Right forelimb (tissue), 1 donor: ENCODE data around the gene ANKLE2.
A peak's percentile ranks its signal among the peaks of the same experiment; 100 is the strongest.
"Not testable (repeated sequence)": the region's sequence is repeated elsewhere in the genome, so short reads cannot be mapped to it uniquely, and the experiment has no call there.

ENCODE experiments used
- DNase-seq: peaks from one replicate; pipeline ENCODE4 v3.0.0-alpha.2; 2018

Gene ANKLE2

GRCh38 chr12:132776816-132777568 lies 15.4 kb upstream of the ANKLE2 start:
- peak; percentile 63 for DNase-seq

DNA sequence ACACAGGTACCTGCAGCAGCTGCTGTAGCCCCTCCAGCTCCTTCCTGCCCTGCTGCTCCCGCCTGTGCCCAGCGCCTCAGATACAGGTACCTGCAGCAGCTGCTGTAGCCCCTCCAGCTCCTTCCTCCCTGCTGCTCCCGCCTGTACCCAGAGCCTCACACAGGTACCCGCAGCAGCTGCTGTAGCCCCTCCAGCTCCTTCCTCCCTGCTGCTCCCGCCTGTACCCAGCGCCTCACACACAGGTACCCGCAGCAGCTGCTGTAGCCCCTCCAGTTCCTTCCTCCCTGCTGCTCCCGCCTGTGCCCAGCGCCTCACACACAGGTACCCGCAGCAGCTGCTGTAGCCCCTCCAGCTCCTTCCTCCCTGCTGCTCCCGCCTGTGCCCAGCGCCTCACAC lies 14.6 kb upstream of the ANKLE2 start:
- DNase-seq: not testable (repeated sequence)

DNA sequence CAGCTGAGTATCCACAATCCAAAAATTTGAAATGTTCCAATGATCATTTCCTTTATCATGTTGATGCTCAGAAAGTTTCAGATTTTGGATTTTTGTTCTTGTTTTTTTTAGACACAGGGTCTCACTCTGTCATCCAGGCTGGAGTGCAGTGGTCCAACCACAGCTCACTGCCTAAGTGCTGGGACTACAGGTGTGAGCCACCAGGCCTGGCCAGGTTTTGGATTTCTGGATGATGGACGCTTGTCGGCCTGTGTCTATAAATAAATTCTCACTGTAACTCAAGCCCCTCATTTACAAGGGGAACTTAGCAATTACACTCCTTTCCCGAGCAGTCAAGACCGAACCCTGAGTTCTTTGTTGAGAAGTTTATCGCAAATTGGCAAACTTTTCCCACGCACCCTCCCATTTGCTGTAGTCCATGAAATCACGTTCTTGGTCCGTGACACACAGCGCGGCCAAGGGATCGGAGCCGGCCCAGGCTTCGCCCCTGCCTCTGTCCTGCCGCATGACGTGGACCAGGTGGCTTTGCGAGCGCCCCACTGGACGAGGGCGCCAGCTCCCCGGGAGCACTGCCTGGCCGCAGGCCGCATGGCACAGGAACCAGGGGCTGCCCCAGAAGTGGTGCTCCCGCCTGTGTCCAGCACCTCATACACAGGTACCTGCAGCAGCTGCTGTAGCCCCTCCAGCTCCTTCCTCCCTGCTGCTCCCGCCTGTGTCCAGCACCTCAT lies 14.0 kb upstream of the ANKLE2 start:
- DNase-seq: no peak

GRCh38 chr12:132774646-132775275 lies 13.1 kb upstream of the ANKLE2 start:
- no peak for DNase-seq

GRCh38 chr12:132774159-132774558 lies 12.5 kb upstream of the ANKLE2 start:
- DNase-seq: no peak

DNA sequence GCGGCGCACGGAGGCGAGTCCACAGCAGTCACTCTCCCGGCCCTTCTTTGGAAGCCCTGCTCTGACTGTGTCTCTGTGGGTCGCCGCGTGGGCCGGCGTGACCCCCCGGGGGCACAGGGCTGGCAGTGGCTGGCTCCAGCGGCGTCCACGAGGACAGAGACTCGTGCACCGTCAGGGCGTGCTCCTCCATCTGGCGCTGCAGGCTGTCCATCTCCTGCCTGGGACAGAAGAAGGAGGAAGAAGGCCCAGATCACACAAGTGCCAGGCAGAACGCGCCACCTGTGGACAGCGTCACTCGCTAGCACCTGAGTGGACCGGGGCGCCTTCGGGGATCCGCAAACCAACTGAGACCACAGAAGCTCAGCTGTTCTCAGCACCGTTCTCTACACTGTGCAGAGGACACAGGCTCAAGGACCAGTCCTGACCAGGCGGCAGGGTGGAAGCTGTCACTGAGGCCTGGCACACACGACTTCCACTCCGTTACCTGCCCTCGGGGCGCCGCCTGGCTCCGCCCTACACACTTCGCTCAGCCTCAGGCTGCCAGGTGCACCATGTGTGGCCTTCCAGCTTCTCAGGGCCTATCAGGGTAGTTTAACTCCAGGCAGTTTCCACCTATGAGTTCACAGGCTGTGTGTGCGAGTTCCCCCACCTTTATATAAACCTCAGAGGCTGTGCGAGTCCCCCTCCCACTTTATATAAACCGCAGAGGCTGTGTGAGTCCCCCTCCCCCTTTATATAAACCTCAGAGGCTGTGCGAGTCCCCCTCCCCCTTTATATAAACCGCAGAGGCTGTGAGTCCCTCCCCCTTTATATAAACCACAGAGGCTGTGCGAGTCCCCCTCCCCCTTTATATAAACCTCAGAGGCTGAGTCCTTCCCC lies 11.7 kb upstream of the ANKLE2 start:
- no peak for DNase-seq

DNA sequence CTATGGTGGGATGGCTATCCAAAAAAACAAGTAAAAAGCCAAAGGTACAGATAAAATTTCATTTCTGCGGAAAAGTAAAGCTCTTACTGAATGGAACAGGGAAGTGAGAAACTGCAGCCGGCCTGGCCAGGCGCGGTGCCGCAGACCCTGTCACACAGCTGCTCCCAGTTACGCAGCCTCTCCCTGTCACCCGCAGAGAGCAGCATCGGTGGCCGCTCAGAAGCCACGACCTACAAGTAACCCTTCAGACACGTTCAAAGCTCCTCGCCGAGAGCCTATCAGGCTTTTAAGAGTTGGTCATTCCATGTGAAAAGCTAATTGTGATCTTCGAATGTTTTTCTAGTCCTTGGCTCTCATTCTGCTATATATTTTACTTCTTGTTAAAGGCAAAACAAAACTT lies 11.0 kb upstream of the ANKLE2 start:
- no peak for DNase-seq

DNA sequence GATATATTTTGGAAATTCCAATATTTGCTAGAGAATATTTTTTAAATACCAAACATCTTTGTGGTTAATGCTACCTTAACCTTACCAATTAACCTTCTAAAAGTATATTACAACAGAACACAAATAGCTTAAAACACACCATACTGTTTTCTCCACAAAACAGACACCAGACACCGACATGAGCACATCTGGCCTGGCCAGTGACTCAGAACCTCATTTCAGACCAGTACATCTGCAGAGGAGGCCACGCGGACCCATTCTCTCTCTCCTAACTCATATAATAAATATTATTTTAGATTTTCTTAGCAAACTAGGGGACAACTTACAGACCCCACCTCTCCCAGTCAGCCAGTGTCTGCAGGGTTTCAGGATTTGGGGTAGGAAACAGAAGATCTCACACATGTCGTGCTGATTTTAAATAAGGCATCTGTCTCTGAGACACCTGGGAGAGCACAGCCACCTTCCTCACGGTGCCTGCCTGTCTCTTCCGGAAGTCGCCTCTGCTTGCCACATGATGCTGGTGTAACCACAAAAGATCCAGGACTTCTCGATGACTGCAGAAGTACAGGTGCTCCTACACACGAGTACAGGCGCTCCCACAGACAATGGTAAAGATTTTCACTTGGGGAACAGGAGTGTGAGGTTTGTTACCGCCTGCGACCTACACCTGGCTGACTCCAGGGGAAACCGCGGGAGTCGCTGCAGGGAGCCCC lies 9.7 kb upstream of the ANKLE2 start:
- no peak for DNase-seq

DNA sequence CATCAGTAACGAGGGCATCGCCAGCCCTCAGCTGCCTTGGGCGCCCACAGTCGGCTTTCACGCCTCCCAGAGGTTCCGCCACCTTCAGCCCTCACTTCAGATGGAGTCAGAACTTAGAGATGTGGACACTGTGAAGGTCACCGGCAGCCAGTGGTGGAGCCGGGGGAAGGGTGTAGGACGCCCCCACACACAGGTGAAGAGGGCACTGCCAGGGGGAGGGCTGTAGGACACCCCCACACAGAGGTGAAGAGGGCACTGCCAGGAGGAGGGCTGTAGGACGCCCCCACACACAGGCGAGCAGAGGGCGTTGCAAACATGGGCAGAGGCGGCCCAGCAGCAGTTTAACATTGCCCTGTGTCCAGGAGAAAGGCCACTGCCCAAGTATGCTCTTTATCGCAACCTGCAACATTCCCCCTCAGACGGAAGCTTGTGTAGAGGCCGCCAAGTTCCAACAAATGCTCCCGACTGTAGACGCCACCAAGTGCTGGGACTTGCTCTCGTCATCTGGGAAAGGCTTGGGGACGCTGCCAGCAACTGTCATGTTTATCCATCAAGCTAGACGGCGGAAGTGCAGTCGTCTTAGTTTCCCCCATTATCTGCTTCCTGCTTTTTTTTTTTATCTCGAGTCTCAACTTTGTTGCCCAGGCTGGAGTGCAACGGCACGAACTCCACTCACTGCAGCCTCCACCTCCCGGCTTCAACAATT lies 4.9 kb upstream of the ANKLE2 start:
- no peak for DNase-seq

DNA sequence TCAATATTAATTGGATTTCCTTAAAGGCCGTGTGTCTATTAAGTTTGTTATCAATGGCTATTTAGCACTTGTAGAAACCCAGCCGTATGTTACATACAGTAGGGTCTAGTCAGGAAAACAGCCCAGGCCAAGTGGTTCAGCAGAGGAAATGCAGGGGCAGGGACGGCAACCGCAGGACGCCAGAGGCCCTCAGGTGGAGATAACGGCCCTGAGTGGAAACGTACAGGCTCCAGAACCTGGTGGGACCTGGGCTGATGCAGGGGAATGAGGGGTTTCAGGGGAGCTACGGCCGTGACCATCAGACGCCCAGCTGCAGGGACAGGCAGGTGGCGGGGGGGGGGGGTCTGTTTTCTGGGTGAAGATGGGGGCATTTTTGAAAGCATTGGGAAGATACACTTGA lies 3.7 kb upstream of the ANKLE2 start:
- no peak for DNase-seq

DNA sequence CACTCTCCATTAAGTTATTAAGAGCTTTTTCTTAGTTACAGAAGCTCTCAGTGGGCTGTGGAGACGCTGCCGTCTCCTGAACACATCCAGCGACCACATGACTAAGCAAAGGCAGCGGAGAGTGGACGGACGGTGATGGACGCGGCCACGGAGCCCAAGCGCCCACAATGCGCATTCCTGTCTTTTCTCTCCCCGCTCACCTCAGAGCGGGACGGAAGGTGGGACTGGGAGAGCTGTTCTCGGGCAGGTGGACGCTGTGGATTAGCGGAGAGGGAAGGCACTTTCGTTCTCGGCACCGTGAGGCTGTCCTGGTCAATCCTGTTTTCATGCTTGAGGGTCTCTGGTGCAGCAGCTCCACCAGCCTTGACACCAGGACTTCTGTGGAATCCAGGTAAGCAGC lies 2.6 kb upstream of the ANKLE2 start:
- DNase-seq: no peak

DNA sequence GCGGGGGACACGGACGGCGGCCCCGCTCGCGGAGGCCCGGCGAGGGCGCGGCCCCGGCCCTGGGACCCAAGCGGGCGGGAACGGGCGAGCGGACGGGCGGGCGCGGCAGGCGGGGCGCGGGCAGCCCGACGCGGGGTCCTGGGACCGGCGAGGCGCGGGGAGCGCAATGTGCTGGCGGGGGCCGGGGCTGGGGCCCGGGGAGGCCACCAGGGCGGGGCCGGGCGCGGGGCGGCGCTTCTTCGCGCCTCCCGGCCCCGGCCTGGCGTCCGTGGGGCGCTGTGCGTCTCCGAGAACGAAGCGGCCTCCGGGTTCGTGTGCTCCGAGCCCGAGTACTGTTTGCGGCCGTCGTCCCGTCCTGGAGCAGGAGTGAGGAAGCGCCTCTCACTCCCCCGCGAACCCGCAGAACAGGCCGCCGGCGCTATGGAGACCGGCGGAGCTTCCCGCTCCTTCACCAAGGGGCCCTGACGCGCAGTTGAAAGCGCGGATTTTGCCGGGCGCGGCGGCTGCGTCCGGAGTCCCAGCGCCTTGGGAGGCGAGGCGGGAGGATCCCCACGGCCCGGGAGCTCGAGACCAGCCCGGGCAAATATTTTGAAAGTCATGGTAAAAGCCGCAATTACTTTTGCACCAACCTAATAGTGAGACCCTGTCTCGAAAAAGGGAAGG lies 420 bp upstream of the ANKLE2 start:
- DNase-seq: peak; percentile 91

- DNase-seq: no peak
These were observed 2.3 kb downstream of the ANKLE2 start for GRCh38 chr12:132759359-132759758.

GRCh38 chr12:132758825-132759224 lies 2.8 kb downstream of the ANKLE2 start:
- DNase-seq: not testable (repeated sequence)

DNA sequence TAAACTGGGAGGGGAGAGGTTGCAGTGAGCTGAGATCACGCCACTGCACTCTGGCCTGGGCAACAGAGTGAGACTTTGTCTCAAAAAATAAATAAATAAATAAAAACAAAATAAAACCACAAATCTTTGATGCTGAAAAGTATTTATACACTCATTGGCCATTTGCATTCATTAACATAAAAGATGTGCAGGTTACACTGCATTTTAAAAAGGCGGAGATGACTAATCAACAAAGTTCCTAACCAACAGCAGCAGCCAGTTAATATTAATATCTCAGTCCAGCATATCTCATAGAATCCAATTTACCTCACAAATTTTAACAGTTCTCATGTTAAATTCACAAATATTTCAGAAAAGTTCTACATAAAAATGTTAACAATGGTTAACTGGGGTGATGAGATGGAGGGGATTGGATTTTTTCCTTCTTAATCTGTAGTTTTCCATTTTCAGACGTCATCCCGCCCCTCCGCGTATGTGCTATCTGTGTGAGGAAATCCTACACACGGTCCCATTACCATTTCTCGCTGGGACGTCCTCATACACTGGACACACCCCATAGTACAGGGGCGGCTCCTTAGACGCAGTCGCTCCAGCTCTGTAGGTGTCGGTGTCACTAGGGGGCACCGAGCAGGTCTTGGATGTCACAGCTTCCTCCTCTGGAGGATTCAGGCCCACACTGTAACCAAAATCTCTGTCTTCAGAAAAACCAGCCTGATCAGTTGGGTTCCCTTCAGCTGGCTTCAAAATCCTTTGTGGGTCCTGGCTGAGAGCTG lies 7.3 kb downstream of the ANKLE2 start:
- DNase-seq: no peak

GRCh38 chr12:132753670-132754069 lies 8.0 kb downstream of the ANKLE2 start:
- not testable (repeated sequence) for DNase-seq

GRCh38 chr12:132748319-132748718 lies 13.3 kb downstream of the ANKLE2 start:
- no peak for DNase-seq

GRCh38 chr12:132747896-132748295 lies 13.7 kb downstream of the ANKLE2 start:
- DNase-seq: no peak

GRCh38 chr12:132747395-132747794 lies 14.2 kb downstream of the ANKLE2 start:
- DNase-seq: no peak

DNA sequence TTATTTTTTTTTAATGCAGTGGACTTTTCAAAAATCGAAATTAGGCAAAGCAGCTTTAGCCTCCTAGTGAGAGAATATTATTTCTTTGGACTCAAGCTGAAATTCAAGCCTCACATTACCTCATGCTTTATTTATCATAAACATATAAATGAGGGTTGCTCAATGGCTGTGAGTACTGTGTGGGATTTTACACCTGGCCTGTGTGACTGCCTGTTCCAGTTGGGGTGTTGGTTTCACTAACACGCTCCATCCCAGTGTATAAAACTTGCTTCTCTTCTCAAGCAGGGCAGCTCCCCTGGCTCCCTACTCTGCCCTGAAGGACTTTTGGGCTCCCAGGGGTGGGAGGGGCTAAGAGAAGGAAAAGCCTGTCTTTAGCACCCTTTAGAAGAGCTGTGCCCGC lies 15.0 kb downstream of the ANKLE2 start:
- no peak for DNase-seq
